ENCODE measurements around the gene PRR14. TPM values are rescaled to one million over a fixed set of nuclear protein-coding genes. Genes with fewer than 3 reads are reported as not detected.

PRR14 gene
- total RNA-seq, 6 experiments from 2014 or later, result 26.8 to 34.6 (median 29.8) TPM

GRCh38 chr16:30605158-30605557 lies 45.6 kb upstream of the PRR14 start:
- Mint-ChIP-seq H3K36me3 (ENCODE audit: low read depth) (peaks cover 22% of the 10 kb centered on the region), H3K4me1 (ENCODE audit: low read depth) (peaks cover 24% of the 10 kb centered on the region), H3K4me3 (no peak overlapping the region), H3K27ac (no peak overlapping the region), H3K9me3 (no peaks in the 10 kb centered on the region), H3K27me3 (ENCODE audit: insufficient read depth) (peaks cover 1% of the 10 kb centered on the region; the same call in 1 of the 2 replicates)
- no peak for DNase-seq
- TF ChIP-seq CTCF (IDR thresholded peaks at IDR 0.05), result no peak

- no peak for DNase-seq
- Mint-ChIP-seq H3K9me3 (no peaks in the 10 kb centered on the region), H3K36me3 (ENCODE audit: low read depth) (peaks cover 22% of the 10 kb centered on the region), H3K4me3 (no peak overlapping the region), H3K4me1 (ENCODE audit: low read depth) (peaks cover 32% of the 10 kb centered on the region), H3K27ac (no peak overlapping the region), H3K27me3 (ENCODE audit: insufficient read depth) (peaks cover 4% of the 10 kb centered on the region; the same call in 1 of the 2 replicates)
- TF ChIP-seq CTCF (IDR thresholded peaks at IDR 0.05), result no peak
Observed at GRCh38 chr16:30606004-30606403, 44.8 kb upstream of the PRR14 start.

- no peak for TF ChIP-seq CTCF (IDR thresholded peaks at IDR 0.05)
- Mint-ChIP-seq H3K36me3 (ENCODE audit: low read depth) (peaks cover 16% of the 10 kb centered on the region), H3K4me3 (peak overlapping the region; percentile 88), H3K27me3 (ENCODE audit: insufficient read depth) (peaks cover 4% of the 10 kb centered on the region; the same call in 1 of the 2 replicates), H3K9me3 (no peaks in the 10 kb centered on the region), H3K4me1 (ENCODE audit: low read depth) (peaks cover 12% of the 10 kb centered on the region), H3K27ac (peak overlapping the region; percentile 97)
- DNase-seq, result no peak
Observed at GRCh38 chr16:30609002-30609925, 41.5 kb upstream of the PRR14 start.

- Mint-ChIP-seq H3K36me3 (ENCODE audit: low read depth) (peaks cover 10% of the 10 kb centered on the region), H3K4me3 (peak within 1 kb of the TSS; percentile 88), H3K9me3 (no peaks in the 10 kb centered on the region), H3K27me3 (ENCODE audit: insufficient read depth) (peaks cover 4% of the 10 kb centered on the region; the same call in 1 of the 2 replicates), H3K27ac (peak within 1 kb of the TSS; percentile 97), H3K4me1 (ENCODE audit: low read depth) (peaks cover 12% of the 10 kb centered on the region)
- DNase-seq, result peak; percentile 95
- no peak for TF ChIP-seq CTCF (IDR thresholded peaks at IDR 0.05)
Observed at GRCh38 chr16:30609926-30610839, 40.6 kb upstream of the PRR14 start, which contains the start of gene ZNF689. Gene ZNF689, minus strand, starts transcription at chr16:30610389. Its CDS starts 348 bp downstream, at chr16:30610041.

GRCh38 chr16:30615358-30616091 lies 35.2 kb upstream of the PRR14 start:
- Mint-ChIP-seq H3K27me3 (ENCODE audit: insufficient read depth) (no peaks in the 10 kb centered on the region; the same call in 1 of the 2 replicates), H3K36me3 (ENCODE audit: low read depth) (peaks cover 7% of the 10 kb centered on the region), H3K4me1 (ENCODE audit: low read depth) (peaks cover 21% of the 10 kb centered on the region), H3K4me3 (no peak overlapping the region), H3K27ac (no peak overlapping the region), H3K9me3 (peaks cover 6% of the 10 kb centered on the region; the same call in 1 of the 2 replicates)
- TF ChIP-seq CTCF (IDR thresholded peaks at IDR 0.05), result peak; percentile 78
- no peak for DNase-seq
